Suprapubic skin (tissue), 3 donors: Measurements from ENCODE around the gene C1QTNF5.

Experiments
- CTCF ChIP-seq, 2 donors: fragments of 200-600 bp in 1 of 2; fragments of 450-650 bp in 1 of 2; sonication (generic) in 1 of 2; IDR thresholded peaks; one replicate each; pipeline ENCODE4 v1.5.1; 2016 to 2019; ENCODE audit warnings: antibody characterized with exemption in 2 of 2, mild to moderate bottlenecking in 1 of 2, moderate library complexity in 1 of 2
- POLR2A ChIP-seq, 2 donors: fragments of 450-650 bp; IDR thresholded peaks; one replicate each; pipeline ENCODE4 v1.6.1; 2017; ENCODE audit warnings: antibody characterized with exemption in 2 of 2, mild to moderate bottlenecking in 2 of 2, moderate library complexity in 2 of 2

GRCh38 chr11:119361941-119362725, 21.4 kb upstream of the C1QTNF5 start:
- TF ChIP-seq POLR2A (IDR thresholded peaks at IDR 0.05) (no peak), CTCF (IDR thresholded peaks at IDR 0.05) (no peak)
